Measurements from ENCODE around the gene PCK2.

PCK2 gene

DNA sequence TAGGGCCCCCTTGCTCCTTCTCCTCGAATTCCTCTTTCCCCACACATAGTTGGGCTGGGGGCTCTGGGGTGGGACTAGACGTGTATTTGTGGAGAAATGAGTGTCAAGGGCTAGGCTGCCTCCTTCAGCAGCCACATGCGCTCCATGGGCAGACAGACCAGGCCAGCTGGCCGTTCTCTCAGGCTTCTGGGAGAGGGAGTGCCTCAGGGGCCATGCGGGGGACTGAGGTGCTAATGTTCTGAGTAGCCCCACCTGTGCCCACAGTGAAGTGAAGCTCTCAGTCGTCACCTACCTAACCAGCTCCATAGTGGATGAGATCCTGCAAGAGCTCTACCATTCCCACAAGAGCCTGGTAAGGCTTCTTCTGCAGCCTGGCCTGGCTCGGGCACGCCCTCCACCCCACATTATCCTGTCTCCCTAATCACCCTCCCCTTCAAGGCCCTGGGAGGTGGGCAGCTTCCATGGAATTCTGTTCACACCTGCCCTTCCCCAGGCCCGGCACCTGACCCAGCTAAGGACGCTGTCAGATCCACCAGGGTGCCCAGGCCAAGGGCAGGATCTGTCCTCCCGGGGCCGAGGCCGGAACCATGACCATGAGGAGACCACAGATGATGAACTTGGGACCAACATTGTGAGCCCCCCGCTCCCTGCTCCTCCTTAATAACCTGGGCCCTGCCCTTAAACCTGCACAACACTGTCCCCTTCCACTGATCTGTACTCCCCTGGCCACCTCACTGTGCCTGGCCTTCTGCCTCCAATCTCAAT is 31.7 kb upstream of the PCK2 start:
- DNase-seq = no peak

DNA sequence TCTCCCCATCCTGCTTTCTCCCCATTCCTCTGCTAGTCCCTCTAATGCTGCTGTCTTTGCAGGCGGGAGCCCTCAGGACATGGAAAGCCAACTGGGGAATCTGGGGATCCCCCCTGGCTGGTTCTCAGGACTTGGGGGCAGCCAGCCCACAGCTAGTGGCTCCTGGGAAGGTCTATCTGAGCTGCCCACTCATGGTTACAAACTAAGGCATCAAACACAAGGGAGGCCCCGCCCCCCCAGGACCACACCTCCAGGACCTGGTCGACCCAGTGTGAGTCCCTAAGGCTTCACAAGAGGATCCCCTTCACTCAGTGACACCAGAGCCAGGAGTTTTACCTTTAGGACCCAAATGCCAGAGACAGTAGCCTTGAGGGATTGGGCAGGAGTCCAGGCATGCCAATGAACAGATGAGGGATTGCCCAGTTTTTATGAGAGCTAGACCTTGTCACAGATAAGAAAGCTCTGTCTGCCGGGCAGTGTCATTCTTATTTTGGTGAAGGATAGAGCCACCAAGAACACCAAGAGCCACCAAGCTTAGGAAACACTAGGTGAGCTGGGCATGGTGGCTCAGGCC is 30.8 kb upstream of the PCK2 start:
- no peak for DNase-seq

DNA sequence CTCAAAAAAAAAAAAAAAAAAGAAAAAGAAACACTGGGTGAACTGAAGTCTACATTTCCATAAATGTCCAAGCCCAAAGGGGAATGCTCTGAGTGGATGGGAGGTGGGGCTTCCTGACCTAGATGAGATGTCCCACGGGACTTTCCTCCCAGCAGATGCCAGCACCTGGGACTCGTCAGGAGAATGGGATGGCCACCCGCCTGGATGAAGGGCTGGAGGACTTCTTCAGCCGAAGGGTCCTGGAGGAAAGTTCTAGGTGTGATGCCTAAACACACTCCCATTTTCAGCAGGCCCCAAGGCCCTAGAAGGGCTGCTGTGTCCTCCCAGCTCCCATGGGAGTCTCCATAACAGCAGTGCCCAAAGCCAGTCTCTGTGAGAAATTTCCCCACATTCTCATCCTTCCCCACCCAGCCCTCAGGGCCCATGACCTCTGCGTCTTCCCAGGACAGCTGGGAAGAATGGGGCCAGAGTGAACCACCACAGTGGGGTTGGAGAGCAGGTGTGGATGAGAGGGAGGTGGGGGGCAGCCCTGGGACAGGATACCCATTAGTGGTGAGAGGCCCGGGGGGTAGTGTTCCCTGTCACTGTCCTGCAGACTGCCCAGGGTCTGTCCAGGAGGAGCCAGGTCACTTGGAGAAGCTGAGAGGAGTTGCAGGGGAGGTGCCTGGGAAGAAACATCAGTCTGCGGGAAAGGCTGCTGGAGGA is 29.9 kb upstream of the PCK2 start:
- DNase-seq = no peak

DNA sequence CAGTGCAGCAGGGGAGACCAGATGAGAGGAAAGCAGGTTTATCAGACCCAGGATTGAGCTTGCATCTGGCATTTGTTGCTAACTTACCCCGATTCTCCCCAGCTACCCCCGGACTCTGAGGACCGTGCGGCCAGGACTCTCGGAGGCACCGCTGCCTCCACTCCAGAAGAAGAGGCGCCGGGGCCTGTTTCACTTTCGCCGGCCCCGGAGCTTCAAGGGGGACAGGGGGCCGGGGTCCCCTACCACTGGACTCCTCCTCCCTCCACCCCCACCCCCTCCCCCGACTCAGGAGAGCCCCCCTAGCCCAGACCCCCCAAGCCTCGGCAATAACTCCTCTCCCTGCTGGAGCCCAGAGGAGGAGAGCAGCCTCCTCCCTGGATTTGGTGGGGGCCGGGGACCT is 29.3 kb upstream of the PCK2 start:
- no peak for DNase-seq

DNA sequence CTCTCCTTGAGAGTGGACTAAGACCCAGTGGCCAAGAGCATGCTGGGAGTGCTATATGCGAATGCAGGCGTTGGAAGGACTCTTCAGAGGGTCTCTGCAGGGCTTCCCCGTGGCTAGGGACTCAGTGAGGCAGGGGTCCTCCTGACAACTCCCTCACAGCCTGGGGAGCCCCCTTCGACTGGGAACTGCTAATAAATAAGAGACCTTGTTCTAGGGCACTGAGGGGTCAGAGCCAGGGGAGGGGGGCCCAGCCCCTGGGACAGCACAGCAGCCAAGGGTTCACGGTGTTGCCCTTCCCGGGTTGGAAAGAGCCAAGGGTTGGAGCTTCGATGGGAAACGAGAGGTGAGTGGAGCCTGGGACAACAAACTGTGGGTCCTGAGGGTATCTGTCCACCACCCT is 28.7 kb upstream of the PCK2 start:
- DNase-seq = no peak

DNA sequence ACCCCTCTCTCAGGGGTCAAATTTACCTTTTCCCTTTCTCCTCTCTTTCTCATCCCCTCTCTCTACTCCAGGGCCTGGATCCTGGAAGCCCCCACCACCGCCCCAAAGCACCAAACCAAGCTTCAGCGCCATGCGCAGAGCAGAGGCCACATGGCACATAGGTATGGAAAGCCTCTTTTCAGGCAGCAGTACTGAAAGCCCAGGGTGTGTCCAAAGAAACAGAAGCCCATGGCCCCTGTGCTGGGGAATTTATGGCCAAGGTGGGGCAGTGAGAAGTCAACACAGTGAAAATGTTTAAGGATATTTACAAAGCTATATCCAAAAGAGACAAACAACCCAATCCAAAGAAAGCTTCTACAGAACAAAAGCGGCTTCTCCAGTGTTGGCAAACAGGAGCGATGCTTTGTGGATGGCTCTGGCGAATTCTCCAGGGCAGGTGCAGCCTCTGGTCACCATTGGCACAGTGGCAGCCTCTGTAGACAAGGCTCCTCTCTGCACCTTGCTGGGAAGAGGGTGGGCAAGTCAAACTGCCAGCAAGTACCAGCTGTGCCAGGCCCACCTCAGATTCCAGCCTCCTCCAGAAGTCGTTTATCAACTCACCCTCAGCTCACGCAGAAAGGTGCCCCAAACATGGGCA is 27.5 kb upstream of the PCK2 start:
- DNase-seq = no peak

DNA sequence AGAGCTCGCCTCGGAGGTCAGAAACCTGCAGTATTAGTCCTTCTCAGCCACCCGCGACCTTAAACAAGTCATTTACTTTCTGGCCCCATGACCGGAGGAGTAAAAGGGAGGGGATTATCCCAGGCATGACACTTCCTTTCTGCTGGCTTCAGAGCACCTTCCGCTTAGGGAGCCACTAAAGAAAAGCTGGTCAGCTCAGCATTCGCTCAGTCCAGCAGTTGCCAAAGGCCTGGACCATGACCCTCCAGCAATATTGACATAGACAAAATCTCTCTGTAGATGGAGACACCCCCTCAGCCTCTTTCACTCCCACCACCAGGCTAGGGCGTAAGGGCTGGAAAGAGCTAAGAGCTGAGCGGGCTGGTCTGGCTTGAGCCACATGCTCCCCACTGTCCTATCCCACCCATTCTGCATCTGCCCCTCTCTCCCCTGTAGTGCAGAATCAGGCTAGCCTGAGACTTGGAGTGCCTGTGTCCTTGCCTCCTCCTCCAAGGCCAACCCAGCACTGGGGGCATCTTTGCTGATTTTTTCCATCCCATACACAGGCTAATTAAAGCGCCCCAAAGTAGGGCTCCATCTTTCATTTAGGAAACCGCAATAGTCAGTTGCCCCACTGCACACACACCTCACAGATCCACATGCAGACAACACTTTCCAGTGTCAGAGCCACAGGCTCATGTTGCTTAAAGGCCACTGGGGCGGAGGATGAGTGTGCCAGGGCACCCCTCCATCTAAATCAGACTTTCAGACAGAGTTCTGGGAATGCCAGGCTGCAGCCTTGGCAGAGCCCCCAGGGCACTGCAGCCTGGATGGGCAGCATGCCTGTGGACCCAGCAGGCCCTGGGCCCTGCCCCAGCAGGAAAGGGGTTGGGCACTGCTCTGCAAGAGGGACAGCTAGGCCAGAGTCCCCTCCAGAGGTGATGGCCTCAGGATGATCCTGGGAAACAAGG is 26.7 kb upstream of the PCK2 start:
- DNase-seq = no peak

DNA sequence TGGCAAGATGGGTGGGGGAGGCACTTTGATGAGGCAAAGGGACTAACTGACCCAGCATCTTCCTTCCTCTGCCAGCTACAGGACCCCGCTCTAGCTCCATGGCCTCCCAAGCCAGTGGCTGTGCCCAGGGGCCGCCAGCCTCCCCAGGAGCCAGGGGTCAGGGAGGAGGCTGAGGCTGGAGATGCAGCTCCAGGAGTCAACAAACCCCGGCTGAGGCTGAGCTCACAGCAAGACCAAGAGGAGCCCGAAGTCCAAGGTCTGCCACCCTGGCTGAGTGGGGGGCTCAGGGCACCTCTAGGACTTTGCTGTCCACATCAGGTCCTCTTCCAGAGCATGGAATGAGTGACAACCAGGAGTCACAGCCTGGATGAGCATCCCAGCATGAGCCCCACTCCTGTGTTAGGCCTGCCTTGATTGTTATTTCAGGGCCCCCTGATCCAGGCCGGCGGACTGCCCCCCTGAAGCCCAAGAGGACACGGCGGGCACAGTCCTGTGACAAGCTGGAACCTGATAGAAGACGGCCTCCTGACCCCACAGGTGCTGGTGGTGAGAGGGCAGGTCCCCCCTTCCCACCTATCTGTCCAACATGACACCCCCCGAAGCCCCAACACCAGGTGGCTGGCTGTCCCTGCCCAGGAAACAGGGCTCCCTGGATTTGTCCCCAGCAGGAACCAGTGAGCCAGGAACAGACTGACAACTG is 25.2 kb upstream of the PCK2 start:
- no peak for DNase-seq

DNA sequence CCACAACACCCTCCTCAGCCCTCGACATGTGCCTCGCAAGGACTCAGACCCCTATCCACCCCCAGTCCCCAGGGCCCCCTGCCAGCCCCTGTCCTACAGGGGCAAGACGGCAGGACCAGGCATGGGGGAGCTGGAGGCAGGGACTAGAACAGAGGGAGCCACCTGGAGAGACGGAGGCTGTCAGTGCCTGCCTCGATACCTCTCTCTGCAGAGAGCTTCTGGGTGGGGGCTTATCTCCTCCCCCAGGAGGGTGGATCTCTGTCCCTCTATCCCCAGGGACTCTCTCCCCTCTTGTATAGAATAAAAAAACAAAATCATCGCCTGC is 24.7 kb upstream of the PCK2 start:
- DNase-seq = no peak

DNA sequence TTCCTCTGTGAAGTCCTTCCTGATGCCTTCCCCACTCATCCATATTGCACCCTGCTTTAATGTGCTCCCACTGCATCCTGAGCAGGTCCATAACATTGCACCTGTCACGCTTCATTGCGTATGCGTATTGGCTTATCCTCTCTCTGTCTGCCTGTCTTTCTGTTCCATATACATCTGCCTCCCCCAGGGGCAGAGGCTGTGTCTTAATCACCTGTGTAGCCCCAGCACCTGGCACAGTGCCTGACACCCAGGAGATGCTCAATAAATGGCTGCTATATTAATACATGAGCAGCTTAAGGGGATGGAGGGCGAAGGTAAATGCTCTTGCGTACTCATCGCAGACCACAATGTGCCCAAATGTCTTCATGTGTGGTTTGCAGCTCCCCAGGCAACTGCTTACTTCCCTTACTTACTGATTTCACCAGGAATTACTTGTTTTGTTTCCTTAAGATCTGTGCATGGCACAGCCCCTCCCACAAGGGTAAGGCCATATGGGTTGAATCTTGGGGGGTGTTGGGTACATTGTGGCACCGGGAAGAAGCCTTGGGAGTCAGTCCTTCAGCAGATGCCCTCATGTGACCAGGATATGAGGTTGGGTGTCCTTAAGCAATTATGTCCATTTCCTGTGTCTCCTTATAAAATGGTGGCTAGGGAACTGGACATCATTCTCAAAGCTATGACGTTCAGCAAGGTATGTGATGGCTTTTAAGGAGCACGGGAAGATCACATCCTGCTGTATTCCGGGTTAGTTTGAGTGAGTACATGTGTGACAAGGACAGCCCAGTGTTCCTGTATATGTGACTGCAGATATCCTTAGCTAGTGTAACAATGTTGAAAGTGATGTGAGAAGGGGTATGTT is 23.6 kb upstream of the PCK2 start:
- no peak for DNase-seq

DNA sequence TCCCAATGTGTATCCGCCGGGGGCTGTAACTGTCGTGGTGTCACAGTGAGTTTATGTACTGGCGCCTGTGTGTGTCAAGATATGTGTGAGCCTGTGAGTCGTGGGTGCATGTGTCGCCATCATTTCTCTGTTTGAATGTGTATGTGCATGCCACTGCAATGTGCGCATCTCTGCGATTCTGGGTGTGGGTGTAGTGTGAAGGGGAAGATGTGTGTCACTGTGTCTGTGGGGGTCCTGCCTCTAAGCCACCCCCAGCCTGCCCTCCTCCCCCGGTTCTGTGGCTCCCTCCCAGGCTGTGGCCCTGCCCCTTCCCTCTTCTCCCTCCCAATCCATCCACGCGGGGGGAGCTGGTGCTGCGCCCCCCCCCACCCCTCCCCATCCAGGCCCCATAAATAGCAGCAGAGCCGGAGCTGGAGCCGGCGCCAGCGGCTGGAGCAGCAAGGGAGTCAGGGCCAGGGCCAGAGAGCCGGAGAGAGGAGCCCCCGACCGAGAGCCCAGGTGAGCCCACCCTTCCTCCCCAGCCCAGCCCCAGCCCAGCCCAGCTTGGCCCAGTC is 22.9 kb upstream of the PCK2 start, which contains the start of gene CPNE6:
Gene CPNE6 (plus strand): TSS at position 419 of the 554 bp plus-strand sequence. CDS start 1,375 bp downstream, outside the sequence.
- no peak for DNase-seq

DNA sequence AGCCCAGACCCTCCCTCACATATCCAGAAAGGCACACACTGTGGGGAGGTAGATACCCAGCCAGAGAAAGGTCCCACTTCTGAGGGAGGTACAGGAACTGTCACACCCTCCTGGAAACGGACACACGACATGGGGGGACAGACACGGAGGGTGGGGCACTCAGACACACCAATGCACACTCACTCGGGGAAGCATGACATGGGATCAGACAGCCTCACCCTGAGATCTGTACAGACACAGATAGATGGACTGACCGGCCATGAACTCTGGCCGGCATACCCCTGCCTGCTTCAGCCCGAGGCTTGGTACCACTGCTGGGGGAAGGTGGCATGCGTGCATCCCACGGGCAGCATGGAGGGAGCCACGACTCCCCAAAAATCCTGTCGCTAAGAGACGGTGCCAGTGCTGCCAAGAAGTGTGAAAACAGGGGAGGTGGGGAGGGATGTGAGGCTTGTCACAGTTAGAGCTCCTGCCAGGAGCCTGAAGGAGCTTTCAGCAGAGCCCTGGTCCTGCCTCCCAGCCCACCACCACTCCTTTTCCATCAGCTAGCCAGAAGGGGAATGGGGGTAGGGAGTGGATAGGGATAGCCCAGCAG is 22.2 kb upstream of the PCK2 start:
- no peak for DNase-seq

DNA sequence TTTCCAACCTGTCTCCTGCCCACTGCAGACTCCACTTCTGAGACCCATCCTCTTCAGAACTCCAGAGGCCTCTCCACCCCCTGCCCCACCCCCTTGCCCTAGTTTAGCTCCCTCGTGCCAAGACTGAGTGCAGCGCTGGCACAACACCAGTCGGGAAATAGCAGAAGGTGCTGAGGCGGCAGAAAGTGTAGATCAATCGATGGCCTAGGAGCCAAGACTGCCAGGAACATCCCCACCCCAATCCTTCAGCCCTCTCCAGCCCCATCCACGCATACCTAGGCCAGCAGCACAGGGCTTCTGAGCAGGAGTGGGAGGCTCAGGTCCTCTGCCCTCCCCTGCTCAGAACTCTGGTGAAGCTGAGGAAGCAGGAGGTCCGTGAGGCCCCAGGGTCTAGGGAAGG is 21.7 kb upstream of the PCK2 start:
- DNase-seq = no peak

DNA sequence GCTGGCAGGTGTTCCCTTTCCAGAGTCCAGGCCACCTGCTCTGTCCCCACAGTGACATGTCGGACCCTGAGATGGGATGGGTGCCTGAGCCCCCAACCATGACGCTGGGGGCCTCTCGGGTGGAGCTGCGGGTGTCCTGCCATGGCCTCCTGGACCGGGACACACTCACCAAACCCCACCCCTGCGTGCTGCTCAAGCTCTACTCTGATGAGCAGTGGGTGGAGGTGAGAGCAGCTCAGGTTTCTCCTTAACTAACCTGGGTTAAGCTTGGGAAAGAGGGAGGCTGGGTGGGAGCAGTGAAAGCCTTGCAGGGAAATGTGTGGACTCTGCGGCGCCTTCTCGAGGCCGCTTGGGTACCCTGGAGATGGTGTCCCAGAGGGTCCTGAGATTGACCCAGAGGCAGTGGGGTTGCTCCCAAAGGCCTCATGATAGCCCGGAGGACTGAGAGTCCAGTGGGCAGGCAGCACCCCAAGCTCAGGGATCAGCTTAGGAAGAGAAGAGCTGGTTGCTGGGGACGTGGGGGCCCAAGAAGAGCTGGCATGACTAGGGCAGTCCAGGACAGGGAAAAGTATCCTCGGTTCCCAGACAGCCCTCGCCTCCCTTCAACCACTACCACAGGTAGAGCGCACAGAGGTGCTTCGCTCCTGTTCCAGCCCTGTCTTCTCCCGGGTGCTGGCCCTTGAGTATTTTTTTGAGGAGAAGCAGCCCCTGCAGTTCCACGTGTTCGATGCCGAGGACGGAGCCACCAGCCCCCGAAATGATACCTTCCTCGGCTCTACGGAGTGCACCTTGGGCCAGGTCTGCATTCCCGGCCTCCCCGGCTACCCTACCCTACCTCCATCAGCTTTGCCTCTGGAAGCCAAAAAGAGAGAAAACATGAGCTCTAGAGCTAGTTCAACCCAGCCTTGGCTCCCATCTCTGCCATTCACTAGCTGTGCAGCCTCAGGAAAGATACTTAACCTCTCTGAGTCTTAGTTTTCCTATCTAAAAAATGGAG is 20.9 kb upstream of the PCK2 start:
- DNase-seq = no peak

DNA sequence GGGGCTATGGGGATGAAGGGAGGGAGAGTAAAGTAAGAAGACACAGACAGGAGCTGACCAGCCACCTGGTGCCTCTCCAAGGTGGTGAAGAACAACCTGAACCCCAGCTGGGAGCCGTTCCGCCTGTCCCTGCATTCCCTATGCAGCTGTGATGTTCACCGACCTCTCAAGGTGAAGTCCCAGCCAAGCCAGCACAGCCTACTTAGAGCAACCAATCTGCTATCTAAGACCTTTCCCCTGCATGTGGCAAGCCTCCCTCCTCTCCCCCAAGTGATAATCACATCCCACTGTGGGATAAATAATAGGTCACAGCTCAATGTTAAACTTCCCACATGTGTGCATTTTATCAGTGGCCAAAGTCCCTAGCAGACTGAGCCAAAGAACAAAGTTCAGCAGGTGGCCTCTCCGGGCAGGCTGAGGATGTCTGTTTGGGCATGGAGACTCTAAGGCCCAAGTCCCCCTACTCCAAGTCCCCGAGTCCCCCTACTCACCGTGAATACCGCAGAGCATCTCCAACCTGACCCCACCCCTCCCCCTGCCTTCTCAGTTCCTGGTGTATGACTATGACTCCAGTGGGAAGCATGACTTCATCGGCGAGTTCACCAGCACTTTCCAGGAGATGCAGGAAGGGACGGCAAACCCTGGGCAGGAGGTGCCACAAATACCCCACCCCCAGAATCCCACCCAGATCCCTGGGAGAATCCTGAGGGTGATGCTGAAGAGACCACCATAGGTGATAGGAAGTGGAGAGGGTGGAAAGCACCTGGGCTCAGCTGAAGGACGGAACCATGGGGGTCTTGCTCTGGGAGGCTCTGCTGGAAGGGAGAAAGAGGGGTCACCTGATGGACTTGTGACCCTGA is 19.3 kb upstream of the PCK2 start:
- DNase-seq = no peak

DNA sequence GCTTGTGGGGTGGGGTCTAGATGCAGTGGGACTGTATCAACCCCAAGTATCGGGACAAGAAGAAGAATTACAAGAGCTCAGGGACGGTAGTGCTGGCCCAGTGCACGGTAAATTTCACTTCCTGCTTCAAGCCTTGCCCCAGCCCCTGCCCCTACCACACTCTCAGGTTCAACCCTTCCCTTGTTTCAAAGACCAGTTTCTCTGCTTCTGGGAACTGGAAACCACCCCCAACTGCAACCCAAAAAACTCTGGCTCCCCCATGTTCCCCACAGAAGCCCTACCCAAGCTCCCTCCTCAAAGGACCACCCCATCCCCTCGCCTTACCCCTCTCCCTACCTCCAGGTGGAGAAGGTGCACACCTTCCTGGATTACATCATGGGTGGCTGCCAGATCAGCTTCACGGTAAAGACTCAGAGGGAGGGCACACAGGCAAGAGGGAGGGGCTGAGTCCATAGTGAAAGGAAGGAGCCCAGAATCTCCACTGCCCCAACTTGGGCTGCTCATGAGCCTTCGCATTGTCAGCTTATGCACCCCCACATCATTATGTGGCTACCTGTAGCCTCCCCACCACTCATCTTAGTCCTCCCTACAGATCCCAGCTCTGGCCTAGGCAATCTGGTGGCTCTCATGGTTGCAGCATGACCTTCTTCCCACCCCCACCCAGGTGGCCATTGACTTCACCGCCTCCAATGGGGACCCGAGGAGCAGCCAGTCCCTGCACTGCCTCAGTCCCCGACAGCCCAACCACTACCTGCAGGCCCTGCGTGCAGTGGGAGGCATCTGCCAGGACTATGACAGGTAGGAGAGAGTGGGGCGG is 18.4 kb upstream of the PCK2 start:
- no peak for DNase-seq

DNA sequence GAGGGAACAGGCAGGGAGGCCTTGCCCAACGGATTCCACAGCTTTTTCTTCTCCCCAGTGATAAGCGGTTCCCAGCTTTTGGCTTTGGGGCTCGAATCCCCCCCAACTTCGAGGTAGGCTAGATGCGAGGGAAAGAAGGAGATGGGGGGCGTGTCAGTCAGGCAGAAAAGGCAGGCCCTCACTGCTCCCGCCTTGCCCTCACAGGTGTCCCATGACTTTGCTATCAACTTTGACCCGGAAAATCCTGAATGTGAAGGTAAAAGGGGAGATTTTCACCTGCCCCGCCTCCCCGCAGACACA is 17.9 kb upstream of the PCK2 start:
- DNase-seq = no peak
